ENCODE results near the gene ADAP2. TPM values are rescaled to one million over a fixed set of nuclear protein-coding genes. Genes with fewer than 3 reads are reported as not detected.
"Not testable (repeated sequence)": the region's sequence is repeated elsewhere in the genome, so short reads cannot be mapped to it uniquely, and the experiment has no call there.

ADAP2 gene
- total RNA-seq, 1 donor from 2014 or later = 1.7 TPM

GRCh38 chr17:30906101-30906911, 15.4 kb upstream of the ADAP2 start, which contains the start of gene TEFM:
Gene TEFM (minus strand): TSS chr17:30906238. CDS start chr17:30906198, 40 bp downstream.
- H3K27me3 Mint-ChIP-seq (ENCODE audit: low read depth) = no peaks in the 10 kb centered on the region
- H3K4me1 Mint-ChIP-seq = peaks cover 19% of the 10 kb centered on the region
- H3K4me3 Mint-ChIP-seq = peak within 1 kb of the TSS; percentile 93
- TF ChIP-seq, protein P1, sequence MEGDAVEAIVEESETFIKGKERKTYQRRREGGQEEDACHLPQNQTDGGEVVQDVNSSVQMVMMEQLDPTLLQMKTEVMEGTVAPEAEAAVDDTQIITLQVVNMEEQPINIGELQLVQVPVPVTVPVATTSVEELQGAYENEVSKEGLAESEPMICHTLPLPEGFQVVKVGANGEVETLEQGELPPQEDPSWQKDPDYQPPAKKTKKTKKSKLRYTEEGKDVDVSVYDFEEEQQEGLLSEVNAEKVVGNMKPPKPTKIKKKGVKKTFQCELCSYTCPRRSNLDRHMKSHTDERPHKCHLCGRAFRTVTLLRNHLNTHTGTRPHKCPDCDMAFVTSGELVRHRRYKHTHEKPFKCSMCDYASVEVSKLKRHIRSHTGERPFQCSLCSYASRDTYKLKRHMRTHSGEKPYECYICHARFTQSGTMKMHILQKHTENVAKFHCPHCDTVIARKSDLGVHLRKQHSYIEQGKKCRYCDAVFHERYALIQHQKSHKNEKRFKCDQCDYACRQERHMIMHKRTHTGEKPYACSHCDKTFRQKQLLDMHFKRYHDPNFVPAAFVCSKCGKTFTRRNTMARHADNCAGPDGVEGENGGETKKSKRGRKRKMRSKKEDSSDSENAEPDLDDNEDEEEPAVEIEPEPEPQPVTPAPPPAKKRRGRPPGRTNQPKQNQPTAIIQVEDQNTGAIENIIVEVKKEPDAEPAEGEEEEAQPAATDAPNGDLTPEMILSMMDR (conservative IDR thresholded peaks at IDR 0.05) = peak; percentile 28
- peak within 1 kb of the TSS; percentile 95 for H3K27ac Mint-ChIP-seq (ENCODE audit: unreplicated experiment)
- peak; percentile 93 for DNase-seq (ENCODE audit: low read depth, low spot score)
- H3K36me3 Mint-ChIP-seq (ENCODE audit: low read depth) = peaks cover 4% of the 10 kb centered on the region
- H3K9me3 Mint-ChIP-seq = no peaks in the 10 kb centered on the region

DNA sequence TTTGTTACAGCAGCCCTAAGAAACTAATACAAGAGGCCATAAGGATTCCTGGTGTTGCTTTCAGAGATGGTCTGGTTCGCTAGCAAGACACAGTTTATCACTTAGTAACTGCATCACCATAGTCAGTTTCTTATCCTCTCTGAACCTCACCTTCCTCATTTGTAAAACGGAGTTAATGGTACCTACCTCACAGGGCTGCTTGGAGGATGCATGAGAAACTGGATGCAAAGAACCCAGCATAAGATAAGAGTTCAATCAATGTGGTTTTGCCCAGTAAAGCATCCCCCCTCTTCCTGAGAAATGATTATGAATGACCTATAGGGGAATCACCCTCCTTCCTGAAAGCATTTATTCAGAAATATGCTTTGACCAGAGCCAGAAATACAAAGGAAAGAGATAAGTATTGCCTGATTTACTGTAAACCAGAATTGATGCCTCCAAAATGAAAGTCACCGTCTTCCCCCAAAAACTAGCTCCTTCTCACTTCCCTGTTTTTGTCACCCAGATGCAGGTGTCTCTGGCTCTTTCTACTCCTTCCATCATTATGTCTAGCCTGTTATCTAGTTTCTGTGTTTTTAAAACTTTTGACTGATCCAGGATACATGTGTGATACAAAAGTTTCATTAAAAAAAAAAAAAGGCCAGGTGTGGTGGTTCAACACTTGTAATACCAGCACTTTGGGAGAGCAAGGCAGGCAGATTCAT, 12.9 kb upstream of the ADAP2 start:
- TF ChIP-seq, protein P1 (conservative IDR thresholded peaks at IDR 0.05) = no peak

DNA sequence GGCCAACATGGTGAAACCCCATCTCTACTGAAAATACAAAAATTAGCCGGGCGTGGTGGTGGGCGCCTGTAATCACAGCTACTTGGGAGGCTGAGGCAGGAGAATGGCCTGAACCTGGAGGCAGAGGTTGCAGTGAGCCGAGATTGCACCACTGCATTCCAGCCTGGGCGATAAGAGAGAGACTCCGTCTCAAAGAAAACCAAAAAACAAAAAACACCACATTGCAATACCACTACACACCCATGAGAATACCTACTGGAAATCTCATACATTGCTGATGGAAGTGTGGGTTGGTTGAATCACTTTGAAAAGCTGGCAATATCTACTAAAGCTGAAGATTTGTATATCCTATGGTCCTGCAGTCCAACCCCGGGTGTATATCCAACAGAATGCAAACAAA, 11.6 kb upstream of the ADAP2 start:
- H3K27me3 Mint-ChIP-seq (ENCODE audit: low read depth); H3K9me3 Mint-ChIP-seq; H3K36me3 Mint-ChIP-seq (ENCODE audit: low read depth); H3K27ac Mint-ChIP-seq (ENCODE audit: unreplicated experiment); DNase-seq (ENCODE audit: low read depth, low spot score): not testable (repeated sequence)
- peaks cover 15% of the 10 kb centered on the region for H3K4me1 Mint-ChIP-seq
- H3K4me3 Mint-ChIP-seq = peak overlapping the region; percentile 33

More for the DNA sequence above, 12.9 kb upstream of the ADAP2 start:
- DNase-seq (ENCODE audit: low read depth, low spot score) = no peak
- Mint-ChIP-seq H3K4me1 (peaks cover 19% of the 10 kb centered on the region), H3K27me3 (ENCODE audit: low read depth) (no peaks in the 10 kb centered on the region), H3K4me3 (peak overlapping the region; percentile 69), H3K9me3 (no peaks in the 10 kb centered on the region), H3K27ac (ENCODE audit: unreplicated experiment) (no peak overlapping the region), H3K36me3 (ENCODE audit: low read depth) (no peaks in the 10 kb centered on the region)

- Mint-ChIP-seq H3K27me3 (ENCODE audit: low read depth) (peaks cover 23% of the 10 kb centered on the region), H3K27ac (ENCODE audit: unreplicated experiment) (no peak overlapping the region), H3K9me3 (no peaks in the 10 kb centered on the region), H3K4me3 (no peak overlapping the region), H3K36me3 (ENCODE audit: low read depth) (no peaks in the 10 kb centered on the region), H3K4me1 (no peaks in the 10 kb centered on the region)
- no peak for DNase-seq (ENCODE audit: low read depth, low spot score)
- TF ChIP-seq, protein P1 (conservative IDR thresholded peaks at IDR 0.05) = no peak
These were observed 7.8 kb upstream of the ADAP2 start for GRCh38 chr17:30913955-30914354.

DNA sequence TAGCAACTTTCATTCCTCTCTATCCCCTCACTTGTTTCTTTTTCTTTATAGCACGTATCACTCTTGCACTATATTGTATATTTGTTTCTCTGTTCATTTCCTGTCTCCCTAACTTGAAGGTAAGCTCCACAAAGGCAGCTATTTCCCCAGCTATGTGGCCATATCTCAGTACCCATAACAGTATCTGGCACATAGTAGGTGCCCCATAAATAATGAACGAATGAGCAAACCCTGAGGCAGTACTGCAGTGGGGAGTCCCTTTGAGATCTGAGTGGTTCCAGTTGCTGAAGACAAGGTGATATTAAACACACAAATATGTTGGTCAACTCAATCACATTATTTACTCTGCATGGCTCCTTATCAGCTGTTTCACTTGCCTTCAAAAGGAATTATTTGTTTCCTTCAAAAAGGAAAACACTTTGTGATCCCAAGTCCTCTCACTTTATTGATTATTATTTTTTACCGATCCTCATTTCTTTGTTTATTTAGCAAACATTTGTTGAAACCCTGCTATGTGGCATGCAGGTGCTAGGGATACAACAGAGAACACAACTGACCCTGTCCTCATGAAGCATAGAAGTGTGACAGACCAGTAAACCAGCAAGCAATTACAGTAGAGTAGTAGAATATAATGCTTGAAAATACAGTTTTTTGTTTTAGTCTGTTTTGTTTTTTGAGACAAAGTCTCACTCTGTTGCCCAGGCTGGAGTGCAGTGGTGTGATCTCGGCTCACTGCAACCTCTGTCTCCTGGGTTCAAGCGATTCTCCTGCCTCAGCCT, 5.7 kb upstream of the ADAP2 start:
- peaks cover 40% of the 10 kb centered on the region for H3K27me3 Mint-ChIP-seq (ENCODE audit: low read depth)
- no peak for DNase-seq (ENCODE audit: low read depth, low spot score)
- H3K9me3 Mint-ChIP-seq = no peaks in the 10 kb centered on the region
- TF ChIP-seq, protein P1 (conservative IDR thresholded peaks at IDR 0.05) = no peak
- peaks cover 10% of the 10 kb centered on the region for H3K4me1 Mint-ChIP-seq
- no peaks in the 10 kb centered on the region for H3K36me3 Mint-ChIP-seq (ENCODE audit: low read depth)
- H3K4me3 Mint-ChIP-seq = no peak overlapping the region
- no peak overlapping the region for H3K27ac Mint-ChIP-seq (ENCODE audit: unreplicated experiment)

Data from neural crest cell (in vitro differentiated cells).